Sigmoid colon (tissue), 4 donors: ENCODE results near the gene ELFN1.

Source experiments
- CTCF ChIP-seq, 4 experiments: fragments of 450-650 bp in 3 of 4; fragments of 200-600 bp in 1 of 4; IDR thresholded peaks; one replicate each; pipeline ENCODE4 v1.5.1; 2016 to 2019; ENCODE audit warnings: antibody characterized with exemption in 4 of 4, mild to moderate bottlenecking in 3 of 4, moderate library complexity in 2 of 4
- EP300 ChIP-seq, 4 donors: sonication (generic); formaldehyde crosslinking; IDR thresholded peaks; one replicate each; pipeline ENCODE4 v1.6.1; 2017; ENCODE audit warnings: antibody characterized with exemption in 4 of 4
- POLR2A ChIP-seq, 2 donors: fragments of 450-650 bp; IDR thresholded peaks; one replicate each; pipeline ENCODE4 v1.6.1; 2016; ENCODE audit warnings: antibody characterized with exemption in 2 of 2, mild to moderate bottlenecking in 2 of 2, moderate library complexity in 2 of 2
- POLR2AphosphoS5 ChIP-seq, 4 donors: sonication (generic); formaldehyde crosslinking; IDR thresholded peaks; one replicate each; pipeline ENCODE4 v1.6.1; 2017; ENCODE audit warnings: antibody characterized with exemption in 4 of 4

- no peak for TF ChIP-seq CTCF (IDR thresholded peaks at IDR 0.05)
- no peak for TF ChIP-seq POLR2A (IDR thresholded peaks at IDR 0.05)
- no peak for TF ChIP-seq POLR2AphosphoS5 (IDR thresholded peaks at IDR 0.05)
- TF ChIP-seq EP300 (IDR thresholded peaks at IDR 0.05) = no peak
Measured at GRCh38 chr7:1651891-1652290, 18.2 kb upstream of the ELFN1 start.
